ENCODE results near the gene NDP.

GRCh38 chrX:44003975-44004374, 30.8 kb upstream of the NDP start:
- TF ChIP-seq CTCF (IDR thresholded peaks at IDR 0.05; ENCODE audit: borderline replicate concordance, extremely low read depth, low read length, poor library complexity, severe bottlenecking) (no peak), EZH2 (IDR thresholded peaks at IDR 0.05; ENCODE audit: borderline replicate concordance, low read depth, low read length, severe bottlenecking) (no peak)

All from DND-41 (cell line).